WTC11 (cell line): ENCODE results near the gene PIANP. TPM values are rescaled to one million over a fixed set of nuclear protein-coding genes. Genes with fewer than 3 reads are reported as not detected.

Experiments used
- ATAC-seq: fragments of 200-7000 bp; cut with Tn5 transposase; 2 replicates; pipeline ENCODE4 v1.10.0; 2021; ENCODE audit warnings: mild to moderate bottlenecking, moderate library complexity
- CTCF ChIA-PET: fragments of 300-600 bp; sonication (Branson Sonifier 250); formaldehyde crosslinking; loops from one replicate; lab custom pipeline; 2021; ENCODE audit warnings: antibody characterized with exemption; lab: Charles Lee
- POLR2A ChIA-PET: fragments of 350-600 bp; sonication (Branson Sonifier 250); formaldehyde crosslinking; loops from one replicate; lab custom pipeline; 2021; ENCODE audit warnings: antibody characterized with exemption; lab: Charles Lee
- DNase-seq: peaks from one replicate; pipeline ENCODE4 v3.0.0; 2021; ENCODE audit warnings: low spot score
- H3K27ac Mint-ChIP-seq: 2 replicates; pipeline ENCODE4 v1.8.0; 2021; ENCODE audit warnings: mixed read lengths
- H3K27me3 Mint-ChIP-seq: 2 replicates; pipeline ENCODE4 v1.8.0; 2021; ENCODE audit warnings: low read depth, mild to moderate bottlenecking, moderate library complexity, mixed read lengths
- H3K36me3 Mint-ChIP-seq: 2 replicates; pipeline ENCODE4 v1.8.0; 2021; ENCODE audit warnings: mixed read lengths
- H3K4me1 Mint-ChIP-seq: 2 replicates; pipeline ENCODE4 v1.8.0; 2022; ENCODE audit warnings: mixed read lengths
- H3K4me3 Mint-ChIP-seq: 2 replicates; pipeline ENCODE4 v1.8.0; 2021; ENCODE audit warnings: mild to moderate bottlenecking, moderate library complexity, mixed read lengths
- H3K9me3 Mint-ChIP-seq: 2 replicates; pipeline ENCODE4 v1.8.0; 2021; ENCODE audit warnings: mixed read lengths
- ESRRA ChIP-seq: sonication (generic); formaldehyde crosslinking; IDR thresholded peaks from 2 replicates; pipeline ENCODE4 v1.8.1; 2022; ENCODE audit warnings: mild to moderate bottlenecking, missing genetic modification reagents, borderline replicate concordance
- FOXK1 ChIP-seq: sonication (generic); formaldehyde crosslinking; IDR thresholded peaks from 2 replicates; pipeline ENCODE4 v1.8.0; 2022; ENCODE audit warnings: mild to moderate bottlenecking, moderate library complexity, missing genetic modification reagents
- NFATC4 ChIP-seq: fragments of 250-450 bp; sonication (Bioruptor Pico); IDR thresholded peaks from 2 replicates; pipeline ENCODE4 v1.9.0; 2021; ENCODE audit warnings: mild to moderate bottlenecking
- RORB ChIP-seq: fragments of 250-450 bp; sonication (Bioruptor Pico); IDR thresholded peaks from 2 replicates; pipeline ENCODE4 v1.9.0; 2021; ENCODE audit warnings: mild to moderate bottlenecking
- SMAD3 ChIP-seq: sonication (generic); formaldehyde crosslinking; IDR thresholded peaks from 2 replicates; pipeline ENCODE4 v1.8.0; 2022; ENCODE audit warnings: missing genetic modification reagents, mild to moderate bottlenecking, borderline replicate concordance
- SOX15 ChIP-seq: fragments of 250-450 bp; sonication (Bioruptor Pico); IDR thresholded peaks from 2 replicates; pipeline ENCODE4 v1.9.0; 2021; ENCODE audit warnings: mild to moderate bottlenecking
- TEAD1 ChIP-seq: sonication (generic); formaldehyde crosslinking; IDR thresholded peaks from 2 replicates; pipeline ENCODE4 v1.8.0; 2022; ENCODE audit warnings: mild to moderate bottlenecking, missing genetic modification reagents
- TP53 ChIP-seq: sonication (generic); formaldehyde crosslinking; IDR thresholded peaks from 2 replicates; pipeline ENCODE4 v1.8.1; 2023; ENCODE audit warnings: mild to moderate bottlenecking, missing genetic modification reagents
- ZBTB21 ChIP-seq: sonication (generic); formaldehyde crosslinking; IDR thresholded peaks from 2 replicates; pipeline ENCODE4 v1.8.1; 2023; ENCODE audit warnings: mild to moderate bottlenecking, missing genetic modification reagents, borderline replicate concordance
- ZNF263 ChIP-seq: sonication (generic); formaldehyde crosslinking; IDR thresholded peaks from 2 replicates; pipeline ENCODE4 v1.8.1; 2022; ENCODE audit warnings: low read depth, mild to moderate bottlenecking, moderate library complexity, missing genetic modification reagents
- total RNA-seq: library from RNA; stranded (reverse); gene quantifications from 3 replicates; pipeline ENCODE4 v1.2.3, GENCODE V29; 2021
- TF ChIP-seq, protein P1 (sequence below): sonication (generic); formaldehyde crosslinking; conservative IDR thresholded peaks from 2 replicates; pipeline ENCODE4 v1.8.1; 2023; ENCODE audit warnings: mild to moderate bottlenecking, low read depth, missing genetic modification reagents, moderate library complexity
- TF ChIP-seq, protein P2 (sequence below): sonication (generic); formaldehyde crosslinking; IDR thresholded peaks from 2 replicates; pipeline ENCODE4 v1.8.0; 2023; ENCODE audit warnings: missing genetic modification reagents
- TF ChIP-seq, protein P3 (sequence below): sonication (generic); formaldehyde crosslinking; IDR thresholded peaks from 2 replicates; pipeline ENCODE4 v1.8.1; 2023; ENCODE audit warnings: mild to moderate bottlenecking, missing genetic modification reagents, moderate library complexity
- TF ChIP-seq, protein P4 (sequence below): sonication (generic); formaldehyde crosslinking; IDR thresholded peaks from 2 replicates; pipeline ENCODE4 v1.8.1; 2023; ENCODE audit warnings: mild to moderate bottlenecking, moderate library complexity, missing genetic modification reagents
- TF ChIP-seq, protein P5 (sequence below): sonication (generic); formaldehyde crosslinking; IDR thresholded peaks from 2 replicates; pipeline ENCODE4 v1.8.0; 2023; ENCODE audit warnings: mild to moderate bottlenecking, missing genetic modification reagents
- TF ChIP-seq, protein P6 (sequence below): sonication (generic); formaldehyde crosslinking; IDR thresholded peaks from 2 replicates; pipeline ENCODE4 v1.8.1; 2022; ENCODE audit warnings: low read depth, missing genetic modification reagents, borderline replicate concordance

PIANP gene
- total RNA-seq, 1 experiment from 2014 or later: 7.7 TPM

DNA sequence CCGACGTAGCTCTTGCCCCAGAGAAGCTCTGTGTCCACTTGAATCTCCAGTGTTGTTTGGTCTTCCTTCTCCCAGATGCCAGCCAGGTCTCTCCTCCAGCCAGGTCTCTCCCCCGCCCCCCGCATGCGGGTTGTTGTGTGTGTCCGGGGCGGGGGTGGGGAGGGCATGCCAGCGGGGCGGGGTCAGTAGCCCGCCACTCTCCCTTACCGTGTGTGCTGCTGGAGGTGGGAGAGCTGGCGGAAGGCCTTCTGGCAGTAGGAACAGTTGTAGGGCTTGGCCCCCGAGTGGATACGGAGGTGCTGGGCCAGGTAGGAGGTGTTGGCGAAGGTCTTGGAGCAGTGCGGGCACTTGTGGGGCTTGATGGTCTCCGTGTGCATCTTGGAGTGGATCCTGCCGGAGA, 28.5 kb downstream of the PIANP start:
- no peaks in the 10 kb centered on the region for H3K4me1 Mint-ChIP-seq
- POLR2A ChIA-PET: interaction anchor here (0.6 kb wide), 1 partner anchor 17 kb away, joined by 3 read pairs; the partner anchor contains the start of gene ZNF384

More for the DNA sequence above, 28.5 kb downstream of the PIANP start:
- ATAC-seq (no peak), DNase-seq (no peak)
- CTCF ChIA-PET: interaction anchor here (2.0 kb wide), 1 partner anchor 12 kb away, joined by 6 read pairs; no protein-coding TSS in a partner anchor
- H3K27ac Mint-ChIP-seq: no peak overlapping the region
- H3K27me3 Mint-ChIP-seq: no peaks in the 10 kb centered on the region
- H3K9me3 Mint-ChIP-seq: no peaks in the 10 kb centered on the region
- no peak overlapping the region for H3K4me3 Mint-ChIP-seq
- H3K36me3 Mint-ChIP-seq: peaks cover 83% of the 10 kb centered on the region
- TF ChIP-seq RORB (CRISPR knock-in tag): no peak
- TF ChIP-seq, protein P1, sequence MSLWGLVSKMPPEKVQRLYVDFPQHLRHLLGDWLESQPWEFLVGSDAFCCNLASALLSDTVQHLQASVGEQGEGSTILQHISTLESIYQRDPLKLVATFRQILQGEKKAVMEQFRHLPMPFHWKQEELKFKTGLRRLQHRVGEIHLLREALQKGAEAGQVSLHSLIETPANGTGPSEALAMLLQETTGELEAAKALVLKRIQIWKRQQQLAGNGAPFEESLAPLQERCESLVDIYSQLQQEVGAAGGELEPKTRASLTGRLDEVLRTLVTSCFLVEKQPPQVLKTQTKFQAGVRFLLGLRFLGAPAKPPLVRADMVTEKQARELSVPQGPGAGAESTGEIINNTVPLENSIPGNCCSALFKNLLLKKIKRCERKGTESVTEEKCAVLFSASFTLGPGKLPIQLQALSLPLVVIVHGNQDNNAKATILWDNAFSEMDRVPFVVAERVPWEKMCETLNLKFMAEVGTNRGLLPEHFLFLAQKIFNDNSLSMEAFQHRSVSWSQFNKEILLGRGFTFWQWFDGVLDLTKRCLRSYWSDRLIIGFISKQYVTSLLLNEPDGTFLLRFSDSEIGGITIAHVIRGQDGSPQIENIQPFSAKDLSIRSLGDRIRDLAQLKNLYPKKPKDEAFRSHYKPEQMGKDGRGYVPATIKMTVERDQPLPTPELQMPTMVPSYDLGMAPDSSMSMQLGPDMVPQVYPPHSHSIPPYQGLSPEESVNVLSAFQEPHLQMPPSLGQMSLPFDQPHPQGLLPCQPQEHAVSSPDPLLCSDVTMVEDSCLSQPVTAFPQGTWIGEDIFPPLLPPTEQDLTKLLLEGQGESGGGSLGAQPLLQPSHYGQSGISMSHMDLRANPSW (CRISPR knock-in tag): no peak
- TF ChIP-seq SMAD3 (CRISPR knock-in tag): no peak
- TF ChIP-seq, protein P2, sequence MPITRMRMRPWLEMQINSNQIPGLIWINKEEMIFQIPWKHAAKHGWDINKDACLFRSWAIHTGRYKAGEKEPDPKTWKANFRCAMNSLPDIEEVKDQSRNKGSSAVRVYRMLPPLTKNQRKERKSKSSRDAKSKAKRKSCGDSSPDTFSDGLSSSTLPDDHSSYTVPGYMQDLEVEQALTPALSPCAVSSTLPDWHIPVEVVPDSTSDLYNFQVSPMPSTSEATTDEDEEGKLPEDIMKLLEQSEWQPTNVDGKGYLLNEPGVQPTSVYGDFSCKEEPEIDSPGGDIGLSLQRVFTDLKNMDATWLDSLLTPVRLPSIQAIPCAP (CRISPR knock-in tag): no peak
- TF ChIP-seq, protein P3, sequence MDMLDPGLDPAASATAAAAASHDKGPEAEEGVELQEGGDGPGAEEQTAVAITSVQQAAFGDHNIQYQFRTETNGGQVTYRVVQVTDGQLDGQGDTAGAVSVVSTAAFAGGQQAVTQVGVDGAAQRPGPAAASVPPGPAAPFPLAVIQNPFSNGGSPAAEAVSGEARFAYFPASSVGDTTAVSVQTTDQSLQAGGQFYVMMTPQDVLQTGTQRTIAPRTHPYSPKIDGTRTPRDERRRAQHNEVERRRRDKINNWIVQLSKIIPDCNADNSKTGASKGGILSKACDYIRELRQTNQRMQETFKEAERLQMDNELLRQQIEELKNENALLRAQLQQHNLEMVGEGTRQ (CRISPR knock-in tag): no peak
- no peak for TF ChIP-seq SOX15 (CRISPR knock-in tag)
- no peak for TF ChIP-seq TP53 (CRISPR knock-in tag)
- TF ChIP-seq ZNF263: no peak
- TF ChIP-seq ESRRA: no peak
- no peak for TF ChIP-seq FOXK1 (CRISPR knock-in tag)
- TF ChIP-seq, protein P4, sequence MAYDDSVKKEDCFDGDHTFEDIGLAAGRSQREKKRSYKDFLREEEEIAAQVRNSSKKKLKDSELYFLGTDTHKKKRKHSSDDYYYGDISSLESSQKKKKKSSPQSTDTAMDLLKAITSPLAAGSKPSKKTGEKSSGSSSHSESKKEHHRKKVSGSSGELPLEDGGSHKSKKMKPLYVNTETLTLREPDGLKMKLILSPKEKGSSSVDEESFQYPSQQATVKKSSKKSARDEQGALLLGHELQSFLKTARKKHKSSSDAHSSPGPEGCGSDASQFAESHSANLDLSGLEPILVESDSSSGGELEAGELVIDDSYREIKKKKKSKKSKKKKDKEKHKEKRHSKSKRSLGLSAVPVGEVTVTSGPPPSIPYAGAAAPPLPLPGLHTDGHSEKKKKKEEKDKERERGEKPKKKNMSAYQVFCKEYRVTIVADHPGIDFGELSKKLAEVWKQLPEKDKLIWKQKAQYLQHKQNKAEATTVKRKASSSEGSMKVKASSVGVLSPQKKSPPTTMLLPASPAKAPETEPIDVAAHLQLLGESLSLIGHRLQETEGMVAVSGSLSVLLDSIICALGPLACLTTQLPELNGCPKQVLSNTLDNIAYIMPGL (CRISPR knock-in tag): no peak
- TF ChIP-seq TEAD1 (CRISPR knock-in tag): no peak
- TF ChIP-seq ZBTB21 (CRISPR knock-in tag): no peak
- no peak for TF ChIP-seq NFATC4
- TF ChIP-seq, protein P5, sequence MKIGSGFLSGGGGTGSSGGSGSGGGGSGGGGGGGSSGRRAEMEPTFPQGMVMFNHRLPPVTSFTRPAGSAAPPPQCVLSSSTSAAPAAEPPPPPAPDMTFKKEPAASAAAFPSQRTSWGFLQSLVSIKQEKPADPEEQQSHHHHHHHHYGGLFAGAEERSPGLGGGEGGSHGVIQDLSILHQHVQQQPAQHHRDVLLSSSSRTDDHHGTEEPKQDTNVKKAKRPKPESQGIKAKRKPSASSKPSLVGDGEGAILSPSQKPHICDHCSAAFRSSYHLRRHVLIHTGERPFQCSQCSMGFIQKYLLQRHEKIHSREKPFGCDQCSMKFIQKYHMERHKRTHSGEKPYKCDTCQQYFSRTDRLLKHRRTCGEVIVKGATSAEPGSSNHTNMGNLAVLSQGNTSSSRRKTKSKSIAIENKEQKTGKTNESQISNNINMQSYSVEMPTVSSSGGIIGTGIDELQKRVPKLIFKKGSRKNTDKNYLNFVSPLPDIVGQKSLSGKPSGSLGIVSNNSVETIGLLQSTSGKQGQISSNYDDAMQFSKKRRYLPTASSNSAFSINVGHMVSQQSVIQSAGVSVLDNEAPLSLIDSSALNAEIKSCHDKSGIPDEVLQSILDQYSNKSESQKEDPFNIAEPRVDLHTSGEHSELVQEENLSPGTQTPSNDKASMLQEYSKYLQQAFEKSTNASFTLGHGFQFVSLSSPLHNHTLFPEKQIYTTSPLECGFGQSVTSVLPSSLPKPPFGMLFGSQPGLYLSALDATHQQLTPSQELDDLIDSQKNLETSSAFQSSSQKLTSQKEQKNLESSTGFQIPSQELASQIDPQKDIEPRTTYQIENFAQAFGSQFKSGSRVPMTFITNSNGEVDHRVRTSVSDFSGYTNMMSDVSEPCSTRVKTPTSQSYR (CRISPR knock-in tag): no peak
- TF ChIP-seq, protein P6, sequence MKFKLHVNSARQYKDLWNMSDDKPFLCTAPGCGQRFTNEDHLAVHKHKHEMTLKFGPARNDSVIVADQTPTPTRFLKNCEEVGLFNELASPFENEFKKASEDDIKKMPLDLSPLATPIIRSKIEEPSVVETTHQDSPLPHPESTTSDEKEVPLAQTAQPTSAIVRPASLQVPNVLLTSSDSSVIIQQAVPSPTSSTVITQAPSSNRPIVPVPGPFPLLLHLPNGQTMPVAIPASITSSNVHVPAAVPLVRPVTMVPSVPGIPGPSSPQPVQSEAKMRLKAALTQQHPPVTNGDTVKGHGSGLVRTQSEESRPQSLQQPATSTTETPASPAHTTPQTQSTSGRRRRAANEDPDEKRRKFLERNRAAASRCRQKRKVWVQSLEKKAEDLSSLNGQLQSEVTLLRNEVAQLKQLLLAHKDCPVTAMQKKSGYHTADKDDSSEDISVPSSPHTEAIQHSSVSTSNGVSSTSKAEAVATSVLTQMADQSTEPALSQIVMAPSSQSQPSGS: no peak
